CD4-positive, alpha-beta T cell treated with Interleukin-6 for 4 hours (primary cell): ENCODE measurements around the gene EXOC4.
"Not testable (repeated sequence)": the region's sequence is repeated elsewhere in the genome, so short reads cannot be mapped to it uniquely, and the experiment has no call there.

Experiments
- DNase-seq: peaks from one replicate; pipeline ENCODE4 v3.0.0-alpha.2; 2020; ENCODE audit warnings: mixed read lengths

The EXOC4 gene

GRCh38 chr7:133771788-133772419 lies 519.0 kb downstream of the EXOC4 start:
- no peak for DNase-seq

- DNase-seq, result no peak
Measured at GRCh38 chr7:133773601-133774000, 520.7 kb downstream of the EXOC4 start.

- DNase-seq, result no peak
Measured at GRCh38 chr7:133775201-133775600, 522.3 kb downstream of the EXOC4 start.

DNA sequence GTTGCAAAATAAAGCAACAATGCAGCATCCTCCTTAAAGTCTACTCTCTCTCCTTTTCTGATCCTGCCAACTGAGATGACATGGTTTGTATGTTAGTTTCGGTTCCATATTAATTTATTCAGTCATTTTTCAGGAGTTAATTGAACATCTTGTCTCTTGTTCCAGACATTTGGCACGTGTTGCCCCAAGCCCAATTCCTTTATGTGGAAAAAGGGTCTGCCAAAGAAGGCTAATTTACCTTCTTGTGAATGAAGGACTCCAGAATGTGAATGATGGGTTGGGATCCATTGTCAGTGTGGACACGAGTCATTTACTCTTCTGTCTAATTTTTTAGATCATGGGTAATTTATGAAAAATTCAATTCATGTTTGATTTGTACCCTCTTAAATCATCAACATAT lies 523.4 kb downstream of the EXOC4 start:
- no peak for DNase-seq

- no peak for DNase-seq
Measured at GRCh38 chr7:133777701-133778100, 524.8 kb downstream of the EXOC4 start.

DNA sequence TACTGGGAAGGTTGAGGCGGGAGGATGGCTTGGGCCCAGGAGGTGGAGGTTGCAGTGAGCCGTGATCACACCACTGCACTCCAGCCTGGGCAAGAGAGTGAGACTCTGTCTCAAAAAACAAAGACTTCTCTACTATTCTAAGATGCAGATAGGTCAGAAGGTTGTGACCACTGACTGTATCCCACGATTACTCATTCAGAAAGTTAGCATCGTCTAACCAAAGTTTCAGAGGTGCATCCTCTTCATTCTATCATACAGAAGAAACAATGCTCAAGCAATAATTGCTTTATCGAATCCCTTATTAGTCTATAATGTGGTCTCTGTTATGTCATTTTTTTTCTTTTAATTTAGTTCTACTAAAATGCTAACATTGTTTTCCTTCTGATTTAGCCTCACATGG lies 525.6 kb downstream of the EXOC4 start:
- DNase-seq, result no peak

DNA sequence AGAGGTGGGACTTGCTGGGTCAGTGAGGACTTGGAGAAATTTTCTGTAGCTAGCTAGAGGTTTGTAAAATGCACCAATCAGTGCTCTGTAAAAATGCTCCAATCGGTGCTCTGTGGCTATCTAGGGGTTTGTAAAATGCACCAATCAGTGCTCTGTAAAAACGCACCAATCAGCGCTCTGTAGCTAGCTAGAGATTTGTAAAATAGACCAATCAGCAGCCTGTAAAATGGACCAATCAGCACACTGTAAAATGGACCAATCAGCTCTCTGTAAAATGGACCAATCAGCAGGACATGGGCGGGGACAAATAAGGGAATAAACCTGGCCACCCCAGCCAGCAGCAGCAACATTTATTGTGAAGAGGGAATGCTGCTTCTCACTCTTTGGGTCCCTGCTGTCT lies 526.7 kb downstream of the EXOC4 start:
- DNase-seq, result not testable (repeated sequence)

- DNase-seq, result no peak
Measured at GRCh38 chr7:133780912-133781311, 528.0 kb downstream of the EXOC4 start.

DNA sequence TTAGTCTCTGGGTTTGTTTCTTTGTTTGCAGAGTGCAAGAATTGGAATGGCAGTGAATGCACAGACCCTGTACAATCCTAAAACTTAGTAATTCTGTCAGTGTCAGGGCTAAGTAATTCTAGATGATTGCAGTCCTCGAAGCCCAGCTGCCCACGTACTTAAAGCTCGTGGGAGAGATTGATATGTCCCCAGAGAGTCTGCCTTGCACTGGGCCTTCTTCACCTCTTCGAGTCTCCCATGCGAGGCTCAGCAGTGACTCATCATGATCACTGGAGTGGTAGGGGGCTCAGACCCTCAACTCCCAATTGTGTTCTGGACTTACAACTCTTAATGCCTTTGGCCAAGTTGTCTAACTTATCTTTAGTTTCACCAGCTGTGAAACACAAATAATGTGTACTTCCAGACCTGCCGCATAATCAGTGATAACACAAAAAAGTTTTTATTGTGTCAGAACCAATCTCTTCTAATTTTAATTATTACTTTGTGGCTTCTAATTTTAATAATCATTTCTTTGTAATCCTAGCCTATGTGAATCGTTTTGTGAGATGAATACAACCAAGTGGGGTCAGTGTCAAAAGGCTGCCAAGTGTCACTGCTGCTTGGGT lies 528.7 kb downstream of the EXOC4 start:
- no peak for DNase-seq

DNA sequence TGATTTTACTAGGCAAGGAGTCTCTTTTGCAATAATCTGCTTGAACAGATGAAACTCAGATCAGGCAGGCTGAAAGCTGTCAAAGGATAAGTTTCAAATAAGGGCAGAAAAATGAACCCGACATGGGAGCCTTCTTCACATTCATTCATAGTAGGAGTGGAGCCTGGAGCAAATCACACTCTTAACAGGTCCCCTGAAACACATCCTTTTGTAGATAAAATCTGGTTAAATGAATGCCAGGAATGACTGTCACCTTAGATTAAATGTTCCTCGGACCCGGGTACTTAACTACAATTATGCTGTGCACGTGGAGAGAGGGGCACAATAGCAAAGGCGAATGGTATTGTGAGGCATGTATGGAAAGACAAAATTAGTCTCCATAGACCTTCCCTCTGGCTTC lies 529.6 kb downstream of the EXOC4 start:
- no peak for DNase-seq

DNA sequence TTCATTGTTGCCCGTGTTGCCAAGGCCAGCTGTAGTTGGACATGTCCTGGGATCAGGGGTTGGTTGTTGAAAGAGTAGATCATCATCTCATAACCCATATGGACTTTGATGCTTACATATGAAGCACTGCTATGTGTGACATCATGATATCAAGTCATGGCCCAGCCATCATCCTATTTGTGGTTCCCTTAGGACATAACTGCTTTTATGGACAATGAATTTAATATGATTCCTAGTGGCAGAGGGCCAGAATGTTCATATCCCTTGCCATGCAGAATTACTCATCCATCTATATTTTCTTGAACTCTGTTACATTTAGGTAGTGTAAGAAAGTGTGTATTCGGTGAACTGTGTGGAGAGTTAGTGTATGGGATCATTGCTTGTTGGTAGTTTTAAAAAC lies 530.4 kb downstream of the EXOC4 start:
- no peak for DNase-seq

DNA sequence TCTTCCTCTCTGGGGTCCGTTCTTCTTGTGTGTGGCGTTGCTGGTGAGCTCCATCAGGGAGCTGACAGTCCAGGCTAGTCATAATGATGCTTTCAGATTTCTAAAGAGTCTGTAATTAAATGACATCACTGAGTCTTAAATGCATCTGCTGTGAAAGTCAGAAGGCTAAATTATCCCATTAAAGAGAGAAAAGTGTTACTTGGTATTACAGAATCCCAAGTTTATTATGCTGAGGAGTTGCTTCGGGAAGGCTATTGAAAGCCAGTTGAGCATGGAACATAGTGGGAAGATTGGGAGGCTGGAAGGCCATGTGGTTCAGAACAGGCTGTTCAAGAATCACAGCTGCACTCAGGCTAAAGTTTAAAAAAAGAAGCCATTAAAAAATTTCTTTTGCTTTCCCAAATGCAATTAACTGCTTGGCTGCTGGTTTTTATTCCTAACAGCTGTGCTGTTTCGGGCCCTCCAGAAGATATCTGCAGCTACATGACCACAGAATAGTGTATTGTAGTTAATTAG lies 531.7 kb downstream of the EXOC4 start:
- DNase-seq, result no peak

GRCh38 chr7:133786401-133786937 lies 533.6 kb downstream of the EXOC4 start:
- no peak for DNase-seq

GRCh38 chr7:133789974-133790373 lies 537.1 kb downstream of the EXOC4 start:
- DNase-seq, result no peak

GRCh38 chr7:133790911-133791310 lies 538.0 kb downstream of the EXOC4 start:
- DNase-seq, result no peak

GRCh38 chr7:133794479-133794878 lies 541.6 kb downstream of the EXOC4 start:
- DNase-seq, result no peak

DNA sequence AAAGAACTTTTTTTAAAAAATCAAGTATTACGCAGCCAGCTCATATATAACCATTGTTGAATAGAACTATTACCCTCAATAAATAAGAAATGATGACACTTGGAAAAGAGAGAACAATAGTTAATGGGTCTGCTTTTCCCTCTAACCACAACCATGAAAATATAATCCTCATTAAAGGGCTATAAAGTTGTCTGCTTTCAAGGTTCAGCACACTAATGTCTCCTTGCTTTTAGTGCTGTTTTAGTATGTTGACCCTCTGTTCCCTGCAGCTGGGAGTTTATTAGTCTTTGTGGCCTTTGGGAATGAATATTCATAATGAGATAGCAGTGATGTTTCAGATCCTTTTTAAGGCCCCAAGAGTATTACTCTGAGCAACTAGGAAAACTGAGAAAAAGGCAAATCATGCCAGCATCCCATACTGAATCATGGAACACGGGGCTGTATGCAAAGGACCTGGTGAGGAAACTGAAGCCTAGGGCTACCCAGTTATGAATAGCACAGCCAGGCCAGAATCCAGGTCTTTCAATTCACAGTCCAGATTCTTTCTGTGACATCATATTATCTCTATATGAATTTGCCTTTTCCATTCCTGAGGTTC lies 542.3 kb downstream of the EXOC4 start:
- no peak for DNase-seq

- DNase-seq, result no peak
Measured at GRCh38 chr7:133796782-133797745, 544.2 kb downstream of the EXOC4 start.

- no peak for DNase-seq
Measured at GRCh38 chr7:133797818-133798520, 545.1 kb downstream of the EXOC4 start.

DNA sequence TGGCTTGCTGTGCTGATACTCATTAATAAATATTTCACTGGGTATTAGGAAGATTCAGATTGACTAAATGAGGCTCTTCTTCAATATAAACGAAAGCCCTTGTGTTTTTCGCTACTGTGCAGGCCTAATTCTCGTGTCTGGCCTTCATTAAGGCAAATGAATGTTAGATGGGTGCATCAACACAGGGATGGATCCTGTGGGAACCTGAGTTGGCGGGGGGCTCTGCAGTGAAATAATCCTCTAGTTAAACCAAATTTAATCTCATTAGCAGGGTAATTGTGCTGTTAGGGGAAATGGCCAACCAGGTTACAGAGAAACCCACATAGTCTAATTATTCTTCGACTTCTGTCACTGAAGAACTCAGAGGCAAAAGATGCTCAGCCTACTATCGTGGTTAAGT lies 548.5 kb downstream of the EXOC4 start:
- no peak for DNase-seq

DNA sequence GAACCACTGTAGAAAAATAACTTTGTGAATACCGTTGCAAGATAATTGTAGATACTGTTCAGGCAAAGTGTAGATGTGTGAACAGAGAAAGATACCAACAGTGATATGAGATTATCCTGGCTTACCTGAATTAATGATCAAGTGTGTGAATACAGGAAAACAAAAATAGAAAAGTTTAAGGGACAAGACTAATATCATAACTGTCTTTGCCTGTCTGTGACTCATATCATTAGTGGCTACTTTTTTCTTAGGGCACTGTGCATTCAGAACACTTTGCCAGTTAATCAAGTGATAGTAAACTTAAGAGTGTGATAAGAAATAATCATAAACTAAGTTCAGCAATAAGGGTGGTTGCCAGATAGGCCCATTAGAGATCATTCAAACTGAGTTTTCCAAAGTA lies 551.2 kb downstream of the EXOC4 start:
- no peak for DNase-seq

- no peak for DNase-seq
Measured at GRCh38 chr7:133805426-133805825, 552.5 kb downstream of the EXOC4 start.
